Neuronal stem cell (in vitro differentiated cells): ENCODE measurements around the gene DESI1.
"Not testable (repeated sequence)": the region's sequence is repeated elsewhere in the genome, so short reads cannot be mapped to it uniquely, and the experiment has no call there.

Experiments
- DNase-seq: peaks from one replicate; pipeline ENCODE4 v3.0.0-alpha.2; 2013; ENCODE audit warnings: low spot score
- H2AFZ ChIP-seq: one replicate; pipeline ENCODE4 v1.6.1; 2013; ENCODE audit warnings: mild to moderate bottlenecking, low read length, inconsistent platforms
- H2AK5ac ChIP-seq: 2 replicates; pipeline ENCODE4 v1.6.1; 2013; ENCODE audit warnings: low read depth, mild to moderate bottlenecking, inconsistent platforms, low read length, moderate library complexity, mixed read lengths
- H2BK120ac ChIP-seq: 2 replicates; pipeline ENCODE4 v1.6.1; 2013; ENCODE audit warnings: low read depth, mild to moderate bottlenecking, inconsistent platforms, low read length, moderate library complexity, mixed read lengths
- H2BK12ac ChIP-seq: one replicate; pipeline ENCODE4 v1.6.1; 2013; ENCODE audit warnings: low read length, inconsistent platforms
- H2BK15ac ChIP-seq: 2 replicates; pipeline ENCODE4 v1.6.1; 2013; ENCODE audit warnings: mild to moderate bottlenecking, low read length, inconsistent platforms, mixed read lengths
- H2BK5ac ChIP-seq: one replicate; pipeline ENCODE4 v1.6.1; 2013; ENCODE audit warnings: inconsistent platforms, mild to moderate bottlenecking, low read length, moderate library complexity
- H3K14ac ChIP-seq: one replicate; pipeline ENCODE4 v1.6.1; 2013; ENCODE audit warnings: low read length, inconsistent platforms
- H3K18ac ChIP-seq: 2 replicates; pipeline ENCODE4 v1.6.1; 2013; ENCODE audit warnings: low read length, inconsistent platforms
- H3K23ac ChIP-seq: 2 replicates; pipeline ENCODE4 v1.6.1; 2013; ENCODE audit warnings: low read depth, mild to moderate bottlenecking, mixed read lengths, low read length, inconsistent platforms; ENCODE audit not compliant: poor library complexity
- H3K27ac ChIP-seq: replicated peaks from 3 replicates; pipeline ENCODE4 v1.5.1; 2013; ENCODE audit warnings: low read length, inconsistent platforms
- H3K27me3 ChIP-seq, 3 experiments: 2 replicates each; pipeline ENCODE4 v1.6.1; 2013; ENCODE audit warnings: low read length in 3 of 3, mild to moderate bottlenecking in 2 of 3, inconsistent platforms in 1 of 3, low read depth in 1 of 3, mixed read lengths in 1 of 3, moderate library complexity in 1 of 3; ENCODE audit not compliant: control insufficient read depth in 3 of 3, insufficient read depth in 3 of 3
- H3K36me3 ChIP-seq, 2 donors: replicated peaks in 1 of 2; 2 replicates each; pipeline ENCODE4 v1.6.1; 2013; ENCODE audit warnings: low read length in 2 of 2; ENCODE audit not compliant: control insufficient read depth in 2 of 2, insufficient read depth in 2 of 2
- H3K4ac ChIP-seq: 2 replicates; pipeline ENCODE4 v1.6.1; 2013; ENCODE audit warnings: inconsistent platforms, mild to moderate bottlenecking, low read length, moderate library complexity
- H3K4me1 ChIP-seq, 2 donors: 1 replicate in 1 of 2; 2 replicates in 1 of 2; pipeline ENCODE4 v1.6.1; 2013; ENCODE audit warnings: low read length in 2 of 2, low read depth in 1 of 2; ENCODE audit not compliant: control insufficient read depth in 2 of 2, insufficient read depth in 1 of 2
- H3K4me2 ChIP-seq: one replicate; pipeline ENCODE4 v1.6.1; 2013; ENCODE audit warnings: mild to moderate bottlenecking, low read length, inconsistent platforms; ENCODE audit not compliant: insufficient read depth, poor library complexity, severe bottlenecking
- H3K4me3 ChIP-seq, 2 donors: 2 replicates each; pipeline ENCODE4 v1.5.1; 2013; ENCODE audit warnings: low read length in 2 of 2, mild to moderate bottlenecking in 2 of 2, inconsistent platforms in 1 of 2, moderate library complexity in 1 of 2
- H3K79me1 ChIP-seq: one replicate; pipeline ENCODE4 v1.6.1; 2013; ENCODE audit warnings: low read depth, mild to moderate bottlenecking, inconsistent platforms, low read length, moderate library complexity
- H3K9ac ChIP-seq: one replicate; pipeline ENCODE4 v1.6.1; 2013; ENCODE audit warnings: mild to moderate bottlenecking, low read depth, low read length, inconsistent platforms; ENCODE audit not compliant: poor library complexity
- H3K9me3 ChIP-seq, 2 donors: replicated peaks in 1 of 2; 2 replicates each; pipeline versions ENCODE3 to v1.6.1; 2013; ENCODE audit warnings: low read length in 2 of 2, mild to moderate bottlenecking in 2 of 2, inconsistent platforms in 1 of 2, low read depth in 1 of 2, mixed read lengths in 1 of 2, moderate library complexity in 1 of 2; ENCODE audit not compliant: control insufficient read depth in 2 of 2, insufficient read depth in 1 of 2
- H4K8ac ChIP-seq: one replicate; pipeline ENCODE4 v1.6.1; 2013; ENCODE audit warnings: low read depth, mild to moderate bottlenecking, inconsistent platforms, low read length, moderate library complexity
- H4K91ac ChIP-seq: one replicate; pipeline ENCODE4 v1.6.1; 2013; ENCODE audit warnings: low read length, low read depth, mild to moderate bottlenecking, inconsistent platforms; ENCODE audit not compliant: poor library complexity
- WGBS, 2 donors: extraction: QIAGEN DNeasy Blood & Tissue Kit; methylation state at CpG; one replicate each; pipeline ENCODE4 v1.1.7; 2013; ENCODE audit warnings: missing lambda C conversion rate in 2 of 2, mixed read lengths in 1 of 2; ENCODE audit not compliant: insufficient read length in 2 of 2, insufficient replicate concordance in 1 of 2; ENCODE audit errors: extremely low coverage in 2 of 2; 5-methylcytosine and 5-hydroxymethylcytosine counted together

The DESI1 gene

DNA sequence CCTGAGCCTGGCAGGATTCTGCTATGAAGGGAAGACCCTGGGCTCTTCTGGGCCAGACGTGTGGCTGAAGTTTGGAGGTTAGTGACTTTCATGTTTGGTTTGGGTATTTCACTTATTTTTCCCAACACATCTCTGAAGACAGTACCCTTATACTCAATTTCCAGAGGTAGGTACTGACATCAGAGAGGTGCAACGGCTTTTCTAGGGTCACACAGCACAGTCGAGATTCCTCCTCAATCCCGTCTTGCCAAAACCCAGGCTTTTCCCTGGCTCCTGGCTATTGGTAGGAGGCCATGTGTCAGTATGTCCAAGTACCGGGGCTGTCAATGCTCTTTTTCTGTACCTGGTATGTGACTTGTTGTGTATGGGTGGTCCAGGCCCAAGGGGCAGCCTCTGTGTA, 25.1 kb downstream of the DESI1 start:
- no peak overlapping the region for H2AFZ ChIP-seq
- H3K4me1 ChIP-seq, result peaks cover 0 to 7% of the 10 kb centered on the region in 2 donors
- no peak overlapping the region for H4K91ac ChIP-seq
- WGBS, 2 donors, result no CpG with 5 or more reads among the region's 5 CpGs
- no peak overlapping the region for H2BK5ac ChIP-seq
- H3K27me3 ChIP-seq, result no peaks in the 10 kb centered on the region
- peaks cover 0 to 3% of the 10 kb centered on the region in 2 donors for H3K9me3 ChIP-seq
- no peak overlapping the region for H2AK5ac ChIP-seq
- no peak overlapping the region for H3K4me3 ChIP-seq
- no peaks in the 10 kb centered on the region for H3K79me1 ChIP-seq
- no peak overlapping the region for H2BK120ac ChIP-seq
- no peak overlapping the region for H4K8ac ChIP-seq
- H3K18ac ChIP-seq, result no peak overlapping the region
- no peak overlapping the region for H2BK15ac ChIP-seq
- no peak overlapping the region for H3K4me2 ChIP-seq
- no peak overlapping the region for H3K23ac ChIP-seq
- no peak overlapping the region for H2BK12ac ChIP-seq
- no peak for DNase-seq
- no peak overlapping the region for H3K27ac ChIP-seq
- H3K9ac ChIP-seq, result no peak overlapping the region
- no peak overlapping the region for H3K4ac ChIP-seq
- H3K14ac ChIP-seq, result no peak overlapping the region
- H3K36me3 ChIP-seq, result peaks cover 5 to 9% of the 10 kb centered on the region in 2 donors

DNA sequence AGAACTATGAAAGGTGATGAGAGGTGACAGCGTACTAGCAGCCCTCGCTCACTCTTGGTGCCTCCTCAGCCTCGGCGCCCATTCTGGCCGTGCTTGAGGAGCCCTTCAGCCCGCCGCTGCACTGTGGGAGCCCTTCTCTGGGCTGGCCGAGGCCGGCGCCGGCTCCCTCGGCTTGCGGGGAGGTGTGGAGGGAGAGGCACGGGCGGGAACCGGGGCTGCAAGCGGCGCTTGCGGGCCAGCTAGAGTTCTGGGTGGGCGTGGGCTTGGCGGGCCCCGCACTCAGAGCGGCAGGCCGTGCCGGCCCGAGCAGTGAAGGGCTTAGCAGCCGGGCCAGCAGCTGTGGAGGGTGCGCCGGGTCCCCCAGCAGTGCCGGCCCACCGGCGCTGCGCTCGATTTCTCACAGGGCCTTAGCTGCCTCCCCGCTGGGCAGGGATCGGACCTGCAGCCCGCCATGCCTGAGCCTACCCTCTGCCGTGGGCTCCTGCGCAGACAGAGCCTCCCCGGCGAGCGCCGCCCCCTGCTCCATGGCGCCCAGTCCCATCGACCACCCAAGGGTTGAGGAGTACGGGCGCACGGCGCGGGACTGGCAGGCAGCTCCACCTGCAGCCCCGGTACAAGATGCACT, 27.4 kb downstream of the DESI1 start:
- not testable (repeated sequence) for H3K4me3 ChIP-seq, H3K14ac ChIP-seq, H3K79me1 ChIP-seq, H3K4me1 ChIP-seq, H4K91ac ChIP-seq, H4K8ac ChIP-seq, H2BK5ac ChIP-seq, H2BK12ac ChIP-seq, H3K4ac ChIP-seq, DNase-seq, H3K9ac ChIP-seq, H3K23ac ChIP-seq, H3K27me3 ChIP-seq, H3K27ac ChIP-seq, H3K18ac ChIP-seq, H3K4me2 ChIP-seq, H3K9me3 ChIP-seq, H3K36me3 ChIP-seq, H2AFZ ChIP-seq, H2BK15ac ChIP-seq, H2BK120ac ChIP-seq, H2AK5ac ChIP-seq
- no CpG with 5 or more reads among the region's 51 CpGs for WGBS, 2 donors

DNA sequence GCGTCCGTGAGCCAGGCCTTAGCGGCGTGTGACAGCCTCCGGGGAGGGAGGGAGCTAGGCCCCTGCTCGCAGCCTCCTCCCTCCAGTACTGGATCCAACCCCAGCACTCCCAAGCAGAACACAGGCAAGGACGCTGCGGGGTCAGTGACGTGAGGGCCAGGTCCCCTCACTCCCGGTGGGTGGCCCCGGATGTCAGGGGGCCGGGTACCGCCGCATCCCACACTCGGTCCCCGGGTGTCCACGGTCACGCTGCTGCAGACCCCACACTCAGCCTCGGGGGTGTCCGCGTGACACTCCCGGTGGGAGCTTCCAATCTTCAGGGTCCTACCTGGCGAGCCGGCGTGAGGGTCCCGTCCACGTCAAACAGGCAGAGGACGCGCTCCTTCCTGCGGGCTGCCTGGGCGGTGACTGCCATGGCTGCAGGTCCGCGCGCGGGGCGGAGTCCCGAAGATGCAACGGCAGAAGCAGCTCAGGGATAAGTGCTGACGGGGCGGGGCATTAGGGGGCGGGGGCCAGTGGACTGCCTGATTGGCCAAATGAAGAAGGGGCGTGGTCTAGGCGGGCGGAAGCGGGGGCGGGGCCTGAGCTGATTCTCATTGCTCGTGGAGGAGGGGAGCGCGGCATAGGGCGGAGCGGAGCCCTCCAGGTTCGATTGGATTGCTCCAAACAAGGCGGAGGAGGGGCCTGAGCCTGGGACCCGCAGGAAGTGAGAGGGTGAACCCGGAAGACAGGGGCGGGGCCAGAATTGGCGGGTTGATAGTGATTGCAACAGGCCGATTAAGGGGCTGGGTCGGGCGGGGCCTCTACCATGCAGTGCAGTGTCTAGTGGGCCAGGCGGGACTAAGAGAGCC, 31.2 kb downstream of the DESI1 start, which contains the start of gene PMM1:
Gene PMM1 (minus strand): TSS at position 450 of the 851 bp plus-strand sequence. CDS start 35 bp downstream, at position 415.
- DNase-seq, result peak; percentile 99
- H2BK15ac ChIP-seq, result peak within 1 kb of the TSS; percentile 89
- H3K14ac ChIP-seq, result peak within 1 kb of the TSS; percentile 90
- no peaks in the 10 kb centered on the region for H3K9me3 ChIP-seq
- peak within 1 kb of the TSS; percentile 86 for H4K8ac ChIP-seq
- H3K4me1 ChIP-seq, result peaks cover 6% of the 10 kb centered on the region in 2 donors
- no peaks in the 10 kb centered on the region for H3K36me3 ChIP-seq
- peak within 1 kb of the TSS; percentile 71 for H2BK5ac ChIP-seq
- H2AK5ac ChIP-seq, result peak within 1 kb of the TSS; percentile 83
- peak within 1 kb of the TSS; percentile 82 to 98 for H3K4me3 ChIP-seq
- peak within 1 kb of the TSS; percentile 61 for H3K27ac ChIP-seq
- peak within 1 kb of the TSS; percentile 96 for H3K23ac ChIP-seq
- no peak within 1 kb of the TSS for H2BK120ac ChIP-seq
- no CpG with 5 or more reads among the region's 61 CpGs for WGBS, 2 donors
- H4K91ac ChIP-seq, result peak within 1 kb of the TSS; percentile 65
- H2AFZ ChIP-seq, result peak within 1 kb of the TSS; percentile 93
- no peaks in the 10 kb centered on the region for H3K27me3 ChIP-seq
- peak within 1 kb of the TSS; percentile 93 for H3K18ac ChIP-seq
- H2BK12ac ChIP-seq, result peak within 1 kb of the TSS; percentile 14
- H3K4ac ChIP-seq, result peak within 1 kb of the TSS; percentile 84
- no peaks in the 10 kb centered on the region for H3K79me1 ChIP-seq
- H3K4me2 ChIP-seq, result peak within 1 kb of the TSS; percentile 95
- peak within 1 kb of the TSS; percentile 93 for H3K9ac ChIP-seq

DNA sequence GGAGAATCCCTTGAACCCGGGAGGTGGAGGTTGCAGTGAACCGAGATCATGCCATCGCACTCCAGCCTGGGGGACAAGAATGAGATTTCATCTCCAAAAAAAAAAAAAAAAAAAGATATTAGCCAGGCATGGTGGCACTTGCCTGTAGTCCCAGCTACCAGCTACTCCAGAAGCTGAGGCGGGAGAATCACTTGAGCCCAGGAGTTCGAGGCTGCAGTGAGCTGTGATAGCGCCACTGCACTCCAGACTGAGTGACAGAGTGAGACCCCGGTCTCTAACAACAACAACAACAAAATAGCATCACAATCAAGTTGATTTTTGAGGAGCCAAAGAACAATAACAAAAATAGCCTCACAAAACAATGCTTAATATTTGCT, 33.5 kb downstream of the DESI1 start:
- no peak overlapping the region for H2BK120ac ChIP-seq
- H2BK12ac ChIP-seq, result no peak overlapping the region
- H2AFZ ChIP-seq, result no peak overlapping the region
- H3K9ac ChIP-seq, result no peak overlapping the region
- no peak overlapping the region for H3K14ac ChIP-seq
- no peak overlapping the region for H2BK15ac ChIP-seq
- no peaks in the 10 kb centered on the region for H3K27me3 ChIP-seq
- no peak overlapping the region for H2AK5ac ChIP-seq
- no peak overlapping the region for H2BK5ac ChIP-seq
- no peak overlapping the region for H3K18ac ChIP-seq
- peaks cover 0 to 13% of the 10 kb centered on the region in 2 donors for H3K36me3 ChIP-seq
- no peak overlapping the region for H3K4ac ChIP-seq
- peaks cover 6% of the 10 kb centered on the region in 2 donors for H3K4me1 ChIP-seq
- H4K91ac ChIP-seq, result no peak overlapping the region
- no peaks in the 10 kb centered on the region for H3K79me1 ChIP-seq
- no peak for DNase-seq
- no peak overlapping the region for H4K8ac ChIP-seq
- H3K23ac ChIP-seq, result no peak overlapping the region
- H3K4me3 ChIP-seq, result no peak overlapping the region
- peak overlapping the region; percentile 11 for H3K4me2 ChIP-seq
- no CpG with 5 or more reads among the region's 7 CpGs for WGBS, 2 donors
- H3K27ac ChIP-seq, result no peak overlapping the region
- H3K9me3 ChIP-seq, result no peaks in the 10 kb centered on the region
